HG03045 (cell line): ENCODE measurements around the gene NATD1.
"Not testable (repeated sequence)": the region's sequence is repeated elsewhere in the genome, so short reads cannot be mapped to it uniquely, and the experiment has no call there.

Source experiments
- ATAC-seq: cut with Tn5 transposase; IDR thresholded peaks from one replicate; pipeline ENCODE4 v1.9.1; 2021; ENCODE audit warnings: mild to moderate bottlenecking, moderate library complexity; ENCODE audit not compliant: unreplicated experiment

NATD1 gene

DNA sequence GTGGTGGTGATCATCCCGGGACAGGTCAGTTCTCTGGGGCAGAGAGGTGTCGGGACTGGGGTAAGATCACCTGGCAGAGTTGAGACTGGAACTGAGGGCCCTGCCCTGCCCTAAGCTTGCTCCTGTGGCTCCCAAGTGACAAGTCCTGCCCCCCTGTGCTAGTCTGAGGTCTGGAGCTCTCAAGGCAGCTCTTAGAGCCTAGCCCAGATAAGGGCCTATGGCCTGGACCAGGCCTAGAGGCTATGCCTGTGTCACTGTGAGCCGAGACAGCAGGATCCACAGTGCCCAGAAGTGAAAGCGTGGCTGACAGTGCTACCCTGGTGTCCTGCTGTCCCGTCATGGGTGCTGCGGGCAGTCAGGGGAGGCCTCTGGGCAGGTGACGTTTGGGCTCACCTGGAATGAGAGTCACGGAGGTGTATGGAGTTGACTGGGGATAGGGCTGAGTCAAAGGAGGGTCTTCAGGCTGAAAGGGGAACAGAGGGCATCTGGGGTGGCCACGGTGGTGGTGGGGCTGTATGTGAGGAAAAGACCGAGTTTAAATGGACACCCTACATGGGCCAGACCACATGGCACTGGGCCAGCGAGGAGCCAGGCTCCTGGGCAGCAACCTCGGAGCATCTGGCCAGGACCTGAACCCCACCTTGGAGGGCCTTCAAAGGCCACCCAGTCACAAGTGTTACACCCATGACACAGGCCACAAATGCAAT is 5.5 kb downstream of the NATD1 start:
- ATAC-seq, result no peak

GRCh38 chr17:21246698-21247097 is 6.5 kb downstream of the NATD1 start:
- ATAC-seq, result no peak

DNA sequence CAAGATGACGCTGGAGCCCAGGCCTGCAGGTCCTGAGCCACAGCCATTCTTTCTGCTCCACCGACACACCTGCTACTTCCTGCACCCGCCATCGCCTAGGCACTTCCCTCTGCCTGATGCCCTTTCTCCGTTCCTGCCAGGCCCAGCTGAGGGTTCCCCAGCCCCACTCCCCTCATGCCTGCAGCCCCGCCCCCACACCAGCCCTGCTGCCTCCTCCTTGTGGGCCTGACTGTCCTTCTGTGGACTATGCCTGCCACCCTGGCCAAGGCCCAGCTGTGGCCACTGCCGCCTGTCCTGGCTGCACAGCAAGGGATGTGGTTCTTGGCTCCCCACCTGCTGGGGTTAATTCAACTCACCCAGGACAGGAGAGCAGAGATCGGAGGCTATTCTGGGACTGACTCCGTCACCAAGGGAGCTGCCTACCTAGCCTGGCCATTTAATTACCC is 7.5 kb downstream of the NATD1 start:
- no peak for ATAC-seq

GRCh38 chr17:21243516-21244303 is 9.5 kb downstream of the NATD1 start:
- ATAC-seq, result no peak

GRCh38 chr17:21242780-21243515 is 10.3 kb downstream of the NATD1 start:
- no peak for ATAC-seq

GRCh38 chr17:21242026-21242697 is 11.0 kb downstream of the NATD1 start:
- ATAC-seq, result no peak

DNA sequence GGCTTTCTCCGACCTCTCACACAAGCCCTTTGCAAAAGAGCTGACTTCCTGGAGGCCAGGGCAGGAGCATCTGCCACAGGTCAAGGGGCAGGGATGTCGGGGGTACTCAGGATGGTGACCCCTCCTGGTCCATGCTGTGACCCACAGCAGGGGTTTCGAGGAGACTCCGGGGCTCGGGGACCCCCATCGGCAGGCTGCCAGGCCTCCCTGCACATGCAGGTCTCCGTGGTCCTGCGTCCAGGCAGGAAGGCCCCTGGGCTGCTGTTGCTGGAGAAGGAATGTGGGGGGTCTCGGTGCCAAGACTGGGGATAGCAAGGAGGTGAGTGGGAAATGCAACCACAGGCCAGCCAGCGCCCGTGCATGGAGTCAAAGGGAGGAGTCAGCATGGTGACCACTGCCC is 11.6 kb downstream of the NATD1 start:
- no peak for ATAC-seq

GRCh38 chr17:21240369-21241055 is 12.7 kb downstream of the NATD1 start:
- ATAC-seq, result no peak

DNA sequence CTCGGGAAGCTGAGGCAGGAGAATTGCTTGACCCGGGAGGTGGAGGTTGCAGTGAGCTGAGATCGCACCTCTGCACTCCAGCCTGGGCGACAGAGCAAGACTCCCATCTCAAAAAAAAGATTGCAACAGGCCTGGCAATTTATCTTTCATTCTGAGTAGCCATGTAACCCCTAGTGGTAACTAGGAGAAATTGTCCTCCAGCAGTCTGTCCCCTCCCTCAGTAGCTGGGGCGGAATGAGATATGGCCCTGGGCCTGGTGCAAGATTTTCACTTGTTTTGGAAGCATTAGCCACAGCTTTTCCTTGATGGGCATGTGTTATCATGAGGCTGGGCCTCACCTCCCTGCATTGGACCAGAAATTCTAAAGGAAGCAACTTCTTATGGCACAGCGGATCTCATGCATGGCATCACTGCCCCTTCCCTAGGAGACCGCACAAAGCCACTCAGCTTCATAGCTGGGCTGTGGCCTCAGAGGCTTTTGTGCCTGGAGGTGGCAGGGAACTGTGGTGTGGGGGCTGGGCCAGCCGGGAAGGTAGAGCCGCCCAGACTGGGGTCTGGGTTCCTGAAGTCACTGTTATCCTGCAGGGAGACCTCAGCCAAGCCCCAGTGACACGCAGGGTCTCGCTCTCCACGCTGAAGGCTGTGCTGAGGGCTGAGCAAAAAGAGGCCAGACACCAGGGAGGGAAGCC is 13.4 kb downstream of the NATD1 start:
- ATAC-seq, result no peak

- ATAC-seq, result no peak
Measured at GRCh38 chr17:21235921-21236320, 17.3 kb downstream of the NATD1 start.

DNA sequence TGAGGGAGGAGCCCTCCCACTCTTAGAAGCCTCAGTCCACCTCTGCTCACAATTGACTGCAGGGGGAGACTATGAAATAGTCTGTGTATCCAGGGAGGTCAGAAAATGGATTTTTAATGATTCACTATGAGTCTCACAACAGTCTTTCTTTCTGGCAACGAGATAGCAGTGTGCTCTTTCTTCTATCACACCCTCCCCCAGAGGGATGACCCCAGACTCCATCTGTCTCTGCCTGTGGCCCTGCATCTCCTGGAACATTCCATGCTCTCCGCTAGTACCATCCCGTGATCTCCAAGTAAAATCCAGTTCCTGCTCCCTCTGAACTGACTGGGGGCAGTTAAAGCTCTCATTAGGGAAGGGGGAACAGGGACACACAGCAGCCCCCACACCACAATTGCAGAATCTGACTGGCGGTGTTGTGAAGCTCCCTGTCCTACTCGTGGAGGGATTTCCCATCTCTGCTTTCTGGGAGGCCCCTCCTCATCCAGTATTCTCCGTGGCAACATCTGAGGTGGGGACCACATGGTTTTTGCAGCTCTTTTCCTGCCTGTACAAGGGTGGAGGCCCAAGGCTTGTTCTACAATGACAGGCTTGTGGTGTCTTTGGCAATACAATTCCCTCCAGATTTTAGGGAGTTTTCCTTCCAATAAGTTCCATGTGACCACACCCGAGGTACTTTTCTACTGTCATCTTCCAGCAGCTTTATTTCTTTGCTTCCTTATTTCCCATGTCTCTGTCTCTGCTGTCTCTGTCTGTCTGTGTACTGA is 19.4 kb downstream of the NATD1 start:
- ATAC-seq, result no peak

DNA sequence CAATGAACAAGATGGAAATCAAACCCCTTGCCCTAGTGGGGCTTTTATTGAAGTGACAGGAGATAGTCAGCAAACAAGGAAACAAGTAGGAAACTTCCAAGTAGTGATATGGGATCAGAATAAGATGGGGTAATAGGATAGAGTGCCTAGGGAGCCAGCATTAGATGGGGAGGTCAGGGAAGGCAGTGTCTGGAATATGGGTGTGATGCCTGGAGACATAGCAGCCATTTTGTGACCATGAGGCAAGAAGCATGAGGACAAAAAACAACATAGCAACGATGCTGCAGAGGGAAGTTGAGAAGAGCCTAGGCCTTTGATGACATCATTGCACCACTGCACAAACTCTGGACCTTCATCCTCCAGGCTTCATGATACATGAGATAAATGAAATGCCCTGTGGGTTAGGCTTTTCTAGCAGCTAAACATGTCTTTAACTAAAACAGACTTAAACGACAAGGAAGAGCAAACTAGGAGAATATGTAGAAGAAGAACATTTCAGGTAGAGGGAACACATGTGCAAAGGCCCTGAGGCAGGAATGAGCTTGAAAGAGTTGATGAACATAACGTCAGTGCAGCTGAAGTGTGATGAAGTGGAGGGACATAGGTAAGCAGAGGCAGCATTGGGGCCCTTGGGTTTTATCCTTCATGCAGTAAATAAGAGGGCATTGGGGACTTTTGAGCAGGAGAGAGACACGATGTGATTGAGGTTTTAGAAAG is 21.0 kb downstream of the NATD1 start:
- ATAC-seq, result no peak

DNA sequence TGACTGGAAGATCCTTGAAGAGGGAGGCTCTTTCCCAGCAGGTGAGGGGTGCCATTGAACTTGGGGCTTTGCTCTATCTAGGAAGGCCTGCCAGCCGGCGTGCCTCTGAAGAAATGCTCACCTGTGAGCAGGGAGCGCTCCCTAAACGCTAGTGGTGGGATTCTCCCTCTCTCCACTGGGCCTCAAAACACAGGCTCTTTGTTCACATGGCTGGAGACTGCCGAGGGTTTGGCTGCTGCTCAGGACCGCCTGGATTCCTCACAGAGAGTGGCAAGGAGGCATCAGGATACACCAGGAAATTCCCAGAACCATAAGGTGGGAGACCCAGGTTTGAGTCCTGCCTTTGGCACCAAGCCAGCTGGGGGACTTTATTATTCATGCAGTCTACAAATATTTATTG is 21.7 kb downstream of the NATD1 start:
- no peak for ATAC-seq

- no peak for ATAC-seq
Measured at GRCh38 chr17:21228845-21229244, 24.4 kb downstream of the NATD1 start.

DNA sequence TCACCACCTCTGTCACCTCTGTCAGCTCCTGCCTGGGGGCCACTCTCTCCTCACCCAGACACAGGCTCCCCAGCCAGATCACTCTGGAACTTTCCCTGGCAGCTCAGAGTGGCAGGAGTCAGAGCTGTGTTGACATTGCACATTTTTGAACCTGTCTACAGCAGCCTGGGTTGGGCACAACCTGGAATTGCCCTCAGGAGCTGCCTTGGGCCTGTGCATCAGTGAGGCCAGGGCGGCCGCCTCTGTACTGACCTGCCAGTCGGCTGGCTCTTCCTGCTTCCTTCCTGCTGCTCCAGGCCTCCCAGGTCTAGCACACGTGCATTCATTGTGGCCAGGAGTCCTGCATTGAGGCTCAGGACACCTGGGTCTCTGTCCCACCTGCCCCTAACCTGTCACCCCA is 25.1 kb downstream of the NATD1 start:
- no peak for ATAC-seq

DNA sequence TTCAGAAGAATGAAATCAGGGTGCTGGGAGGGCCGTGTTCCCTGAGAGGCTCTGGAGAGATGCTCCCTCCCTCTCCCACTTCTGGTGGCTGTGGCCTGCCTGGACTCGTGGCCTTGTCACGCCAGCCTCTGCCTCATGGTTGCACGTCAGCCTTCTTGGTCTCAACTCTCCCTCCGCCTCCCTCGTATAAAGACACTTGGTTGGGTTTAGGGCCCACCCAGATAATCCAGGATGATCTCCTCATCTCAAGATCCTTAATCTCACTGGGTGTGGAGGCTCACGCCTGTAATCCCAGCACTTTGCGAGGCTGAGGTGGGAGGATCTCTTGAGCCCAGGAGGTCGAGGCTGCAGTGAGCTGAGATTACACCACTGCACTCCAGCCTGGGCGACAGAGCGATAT is 25.9 kb downstream of the NATD1 start:
- ATAC-seq, result not testable (repeated sequence)

DNA sequence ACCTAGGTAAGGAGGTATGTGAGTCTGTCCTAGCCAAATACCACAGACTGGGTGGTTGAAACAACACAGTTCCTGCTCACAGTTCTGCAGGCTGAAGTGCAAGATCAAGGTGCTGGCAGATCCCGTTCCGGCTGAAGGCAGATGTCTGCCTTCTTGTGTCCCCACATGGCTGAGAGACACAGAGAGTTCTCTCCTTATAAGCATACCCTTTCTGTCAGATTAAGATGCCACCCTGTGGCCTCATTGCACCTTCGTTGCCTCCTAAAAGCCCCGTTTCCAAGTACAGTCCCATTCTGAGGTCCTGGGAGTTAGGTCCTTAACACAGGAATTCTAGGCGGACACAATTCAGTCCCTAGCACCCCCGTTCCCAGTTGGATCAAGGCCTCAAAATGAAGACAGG is 30.1 kb downstream of the NATD1 start:
- no peak for ATAC-seq

DNA sequence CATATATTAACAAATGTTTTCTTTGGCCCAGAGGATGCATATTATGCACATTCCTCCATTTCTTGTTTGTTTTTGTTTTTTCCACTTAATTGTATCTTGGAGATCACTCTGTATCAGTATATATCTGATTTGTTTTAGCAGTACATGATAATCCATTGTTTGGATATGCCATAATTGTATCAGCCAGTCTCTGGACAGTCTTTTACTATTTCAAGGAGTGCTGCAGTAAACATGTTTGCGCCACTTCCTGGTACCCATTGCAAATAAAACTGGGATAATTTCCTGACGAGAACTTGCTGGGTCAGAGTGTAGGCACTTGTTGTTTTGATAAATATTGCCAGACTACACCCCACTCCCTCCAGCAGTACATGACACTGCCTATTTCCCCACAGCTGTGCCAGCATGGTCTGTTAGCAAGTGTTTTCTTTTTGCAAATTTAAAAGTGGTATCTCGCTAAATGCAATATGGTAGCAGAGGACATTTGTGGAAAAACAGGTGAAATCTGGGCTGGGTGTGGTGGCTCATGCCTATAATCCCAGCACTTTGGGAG is 34.3 kb downstream of the NATD1 start:
- no peak for ATAC-seq
